Neural cell (in vitro differentiated cells): ENCODE data around the gene ZNF726. TPM values are rescaled to one million over a fixed set of nuclear protein-coding genes. Genes with fewer than 3 reads are reported as not detected.

Experiments used
- H2AFZ ChIP-seq: fragments of 200-600, 300-800 bp; sonication (generic), shearing (Covaris generic); 2 replicates; pipeline ENCODE4 v1.6.0; 2014; ENCODE audit warnings: low read depth, mild to moderate bottlenecking, antibody characterized with exemption, low read length, moderate library complexity
- H3F3A ChIP-seq: fragments of 200-600 bp; shearing (Covaris generic); 2 replicates; pipeline ENCODE4 v1.6.1; 2016; ENCODE audit warnings: mild to moderate bottlenecking, moderate library complexity, mixed read lengths, antibody characterized with exemption, low read length; ENCODE audit not compliant: insufficient read depth, poor library complexity, severe bottlenecking
- H3K27ac ChIP-seq: fragments of 200-600, 300-800 bp; sonication (generic), shearing (Covaris generic); 2 replicates; pipeline ENCODE4 v1.5.1; 2014; ENCODE audit warnings: mild to moderate bottlenecking, low read length, moderate library complexity
- H3K27me3 ChIP-seq: fragments of 300-800, 200-600 bp; sonication (generic), shearing (Covaris generic); 2 replicates; pipeline ENCODE4 v1.6.0; 2014; ENCODE audit warnings: mild to moderate bottlenecking, low read depth, low read length, moderate library complexity; ENCODE audit not compliant: insufficient read depth
- H3K36me3 ChIP-seq: fragments of 300-800, 200-600 bp; sonication (generic), shearing (Covaris generic); 2 replicates; pipeline ENCODE4 v1.5.1; 2014; ENCODE audit warnings: mild to moderate bottlenecking, antibody characterized with exemption, low read length, moderate library complexity; ENCODE audit not compliant: insufficient read depth
- H3K4me2 ChIP-seq: fragments of 300-800, 200-600 bp; sonication (generic), shearing (Covaris generic); 2 replicates; pipeline ENCODE4 v1.6.0; 2014; ENCODE audit warnings: mild to moderate bottlenecking, low read length
- H3K4me3 ChIP-seq: fragments of 300-800, 200-600 bp; sonication (generic), shearing (Covaris generic); 2 replicates; pipeline ENCODE4 v1.5.1; 2014; ENCODE audit warnings: mild to moderate bottlenecking, low read length, moderate library complexity
- H3K79me2 ChIP-seq: fragments of 200-600 bp; shearing (Covaris generic); replicated peaks from 2 replicates; pipeline ENCODE4 v1.6.0; 2014; ENCODE audit warnings: mild to moderate bottlenecking, low read length, moderate library complexity; ENCODE audit not compliant: insufficient read depth
- H3K9ac ChIP-seq: fragments of 300-800, 200-600 bp; sonication (generic), shearing (Covaris generic); 2 replicates; pipeline ENCODE4 v1.6.1; 2016; ENCODE audit warnings: mild to moderate bottlenecking, low read length, mixed read lengths
- H3K9me2 ChIP-seq: fragments of 200-600 bp; shearing (Covaris generic); 2 replicates; pipeline ENCODE4 v1.6.1; 2016; ENCODE audit warnings: mild to moderate bottlenecking, low read length, mixed read lengths; ENCODE audit not compliant: insufficient read depth
- H3K9me3 ChIP-seq: fragments of 200-600, 300-800 bp; sonication (generic), shearing (Covaris generic); 2 replicates; pipeline ENCODE4 v1.6.1; 2016; ENCODE audit warnings: mild to moderate bottlenecking, mixed run types, low read length, moderate library complexity, mixed read lengths
- H4K20me1 ChIP-seq: fragments of 200-600 bp; shearing (Covaris generic); 2 replicates; pipeline ENCODE4 v1.6.1; 2016; ENCODE audit warnings: mild to moderate bottlenecking, mixed run types; ENCODE audit not compliant: insufficient read depth
- EP300 ChIP-seq: fragments of 450-650 bp; conservative IDR thresholded peaks from 2 replicates; pipeline ENCODE4 v1.6.1; 2014; ENCODE audit warnings: antibody characterized with exemption, mild to moderate bottlenecking, moderate library complexity; ENCODE audit not compliant: poor library complexity, severe bottlenecking
- EZH2 ChIP-seq: fragments of 200-600, 300-800 bp; shearing (Covaris generic), sonication (generic); IDR thresholded peaks from 2 replicates; pipeline ENCODE4 v1.6.1; 2014; ENCODE audit warnings: antibody characterized with exemption, low read length, borderline replicate concordance, mild to moderate bottlenecking; ENCODE audit not compliant: insufficient read depth, poor library complexity, severe bottlenecking
- MXI1 ChIP-seq: fragments of 450-650 bp; conservative IDR thresholded peaks from 2 replicates; pipeline ENCODE4 v1.6.1; 2014; ENCODE audit warnings: antibody characterized with exemption, mild to moderate bottlenecking; ENCODE audit not compliant: poor library complexity, severe bottlenecking
- POLR2AphosphoS5 ChIP-seq: IDR thresholded peaks from 2 replicates; pipeline ENCODE4 v1.6.1; 2012
- RAD21 ChIP-seq: fragments of 450-650 bp; conservative IDR thresholded peaks from 2 replicates; pipeline ENCODE4 v1.6.1; 2014; ENCODE audit warnings: antibody characterized with exemption, mild to moderate bottlenecking, moderate library complexity
- SMC3 ChIP-seq: fragments of 450-650 bp; conservative IDR thresholded peaks from 2 replicates; pipeline ENCODE4 v1.6.1; 2014; ENCODE audit warnings: antibody characterized with exemption, mild to moderate bottlenecking, moderate library complexity; ENCODE audit not compliant: poor library complexity
- TAF1 ChIP-seq: IDR thresholded peaks from 2 replicates; pipeline ENCODE4 v1.6.1; 2012; ENCODE audit warnings: low read depth
- polyA minus RNA-seq: library from RNA; depleted of rRNA, polyadenylated mRNA; stranded (reverse); fragments of >200 nt; gene quantifications from 2 replicates; pipeline ENCODE4 v1.2.3, GENCODE V29; 2014
- polyA plus RNA-seq: library from polyadenylated mRNA; depleted of rRNA; stranded (reverse); fragments of >200 nt; gene quantifications from 2 replicates; pipeline ENCODE4 v1.2.3, GENCODE V29; 2014
- TF ChIP-seq, protein P1 (sequence below): fragments of 450-650 bp; IDR thresholded peaks from 2 replicates; pipeline ENCODE4 v1.5.1; 2014; ENCODE audit warnings: antibody characterized with exemption, mild to moderate bottlenecking, moderate library complexity; ENCODE audit not compliant: poor library complexity, severe bottlenecking
- TF ChIP-seq, protein P2 (sequence below): IDR thresholded peaks from 2 replicates; pipeline ENCODE4 v1.6.1; 2012; ENCODE audit warnings: borderline replicate concordance

The ZNF726 gene
- not detected in 2 replicates for polyA plus RNA-seq
- not detected in 2 replicates for polyA minus RNA-seq

- no peak within 1 kb of the TSS for H3K4me2 ChIP-seq
Measured at GRCh38 chr19:23914402-23915286, at the start of gene ZNF726. ZNF726 (plus strand) TSS chr19:23914886; CDS start chr19:23914995, 109 bp downstream.

DNA sequence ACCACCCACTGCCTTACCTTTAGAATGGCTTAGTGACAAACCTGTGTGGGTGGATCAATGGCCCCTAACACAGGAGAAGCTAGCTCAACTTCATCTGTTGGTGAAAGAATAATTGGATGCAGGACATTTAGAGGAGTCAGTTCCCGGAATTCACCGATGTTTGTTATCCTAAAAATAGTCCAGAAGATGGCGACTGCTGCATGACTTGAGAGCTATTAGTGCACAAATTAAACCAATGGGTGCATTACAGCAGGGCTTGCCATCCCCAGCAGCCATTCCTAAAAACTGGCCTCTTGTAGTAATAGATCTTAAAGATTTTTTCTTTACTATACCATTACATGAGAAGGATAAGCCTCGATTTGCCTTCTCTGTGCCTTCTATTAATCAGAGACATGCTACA is 46.8 kb upstream of the ZNF726 start:
- H3K27ac ChIP-seq = no peak overlapping the region
- no peaks in the 10 kb centered on the region for H4K20me1 ChIP-seq
- no peaks in the 10 kb centered on the region for H3K27me3 ChIP-seq
- no peak overlapping the region for H3K4me3 ChIP-seq
- no peaks in the 10 kb centered on the region for H3K9me3 ChIP-seq
- H2AFZ ChIP-seq = no peak overlapping the region
- H3K9me2 ChIP-seq = no peaks in the 10 kb centered on the region
- no peaks in the 10 kb centered on the region for H3K36me3 ChIP-seq
- H3K4me2 ChIP-seq = no peak overlapping the region
- TF ChIP-seq TAF1 = no peak
- TF ChIP-seq, protein P1, sequence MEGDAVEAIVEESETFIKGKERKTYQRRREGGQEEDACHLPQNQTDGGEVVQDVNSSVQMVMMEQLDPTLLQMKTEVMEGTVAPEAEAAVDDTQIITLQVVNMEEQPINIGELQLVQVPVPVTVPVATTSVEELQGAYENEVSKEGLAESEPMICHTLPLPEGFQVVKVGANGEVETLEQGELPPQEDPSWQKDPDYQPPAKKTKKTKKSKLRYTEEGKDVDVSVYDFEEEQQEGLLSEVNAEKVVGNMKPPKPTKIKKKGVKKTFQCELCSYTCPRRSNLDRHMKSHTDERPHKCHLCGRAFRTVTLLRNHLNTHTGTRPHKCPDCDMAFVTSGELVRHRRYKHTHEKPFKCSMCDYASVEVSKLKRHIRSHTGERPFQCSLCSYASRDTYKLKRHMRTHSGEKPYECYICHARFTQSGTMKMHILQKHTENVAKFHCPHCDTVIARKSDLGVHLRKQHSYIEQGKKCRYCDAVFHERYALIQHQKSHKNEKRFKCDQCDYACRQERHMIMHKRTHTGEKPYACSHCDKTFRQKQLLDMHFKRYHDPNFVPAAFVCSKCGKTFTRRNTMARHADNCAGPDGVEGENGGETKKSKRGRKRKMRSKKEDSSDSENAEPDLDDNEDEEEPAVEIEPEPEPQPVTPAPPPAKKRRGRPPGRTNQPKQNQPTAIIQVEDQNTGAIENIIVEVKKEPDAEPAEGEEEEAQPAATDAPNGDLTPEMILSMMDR = no peak
- TF ChIP-seq MXI1 = no peak
- TF ChIP-seq, protein P2, sequence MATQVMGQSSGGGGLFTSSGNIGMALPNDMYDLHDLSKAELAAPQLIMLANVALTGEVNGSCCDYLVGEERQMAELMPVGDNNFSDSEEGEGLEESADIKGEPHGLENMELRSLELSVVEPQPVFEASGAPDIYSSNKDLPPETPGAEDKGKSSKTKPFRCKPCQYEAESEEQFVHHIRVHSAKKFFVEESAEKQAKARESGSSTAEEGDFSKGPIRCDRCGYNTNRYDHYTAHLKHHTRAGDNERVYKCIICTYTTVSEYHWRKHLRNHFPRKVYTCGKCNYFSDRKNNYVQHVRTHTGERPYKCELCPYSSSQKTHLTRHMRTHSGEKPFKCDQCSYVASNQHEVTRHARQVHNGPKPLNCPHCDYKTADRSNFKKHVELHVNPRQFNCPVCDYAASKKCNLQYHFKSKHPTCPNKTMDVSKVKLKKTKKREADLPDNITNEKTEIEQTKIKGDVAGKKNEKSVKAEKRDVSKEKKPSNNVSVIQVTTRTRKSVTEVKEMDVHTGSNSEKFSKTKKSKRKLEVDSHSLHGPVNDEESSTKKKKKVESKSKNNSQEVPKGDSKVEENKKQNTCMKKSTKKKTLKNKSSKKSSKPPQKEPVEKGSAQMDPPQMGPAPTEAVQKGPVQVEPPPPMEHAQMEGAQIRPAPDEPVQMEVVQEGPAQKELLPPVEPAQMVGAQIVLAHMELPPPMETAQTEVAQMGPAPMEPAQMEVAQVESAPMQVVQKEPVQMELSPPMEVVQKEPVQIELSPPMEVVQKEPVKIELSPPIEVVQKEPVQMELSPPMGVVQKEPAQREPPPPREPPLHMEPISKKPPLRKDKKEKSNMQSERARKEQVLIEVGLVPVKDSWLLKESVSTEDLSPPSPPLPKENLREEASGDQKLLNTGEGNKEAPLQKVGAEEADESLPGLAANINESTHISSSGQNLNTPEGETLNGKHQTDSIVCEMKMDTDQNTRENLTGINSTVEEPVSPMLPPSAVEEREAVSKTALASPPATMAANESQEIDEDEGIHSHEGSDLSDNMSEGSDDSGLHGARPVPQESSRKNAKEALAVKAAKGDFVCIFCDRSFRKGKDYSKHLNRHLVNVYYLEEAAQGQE = no peak
- TF ChIP-seq POLR2AphosphoS5 = no peak
- no peak for TF ChIP-seq EP300
- no peak for TF ChIP-seq EZH2
- no peak for TF ChIP-seq RAD21
- TF ChIP-seq SMC3 = no peak
- H3F3A ChIP-seq = no peaks in the 10 kb centered on the region
- no peaks in the 10 kb centered on the region for H3K79me2 ChIP-seq
- no peak overlapping the region for H3K9ac ChIP-seq

More at GRCh38 chr19:23914402-23915286, at the start of gene ZNF726:
- TF ChIP-seq TAF1 = no peak
- TF ChIP-seq EZH2 = no peak
- TF ChIP-seq, protein P2 = no peak
- TF ChIP-seq, protein P1 = no peak
- no peak for TF ChIP-seq RAD21
- TF ChIP-seq POLR2AphosphoS5 = no peak
- no peak for TF ChIP-seq SMC3
- TF ChIP-seq MXI1 = no peak
- TF ChIP-seq EP300 = no peak
- H3K36me3 ChIP-seq = no peaks in the 10 kb centered on the region
- no peak within 1 kb of the TSS for H3K27ac ChIP-seq
- H3K79me2 ChIP-seq = no peaks in the 10 kb centered on the region
- H3K27me3 ChIP-seq = no peaks in the 10 kb centered on the region
- no peak within 1 kb of the TSS for H2AFZ ChIP-seq
- no peaks in the 10 kb centered on the region for H3F3A ChIP-seq
- no peak within 1 kb of the TSS for H3K4me3 ChIP-seq
- H3K9me3 ChIP-seq = no peaks in the 10 kb centered on the region
- H4K20me1 ChIP-seq = no peaks in the 10 kb centered on the region
- no peaks in the 10 kb centered on the region for H3K9me2 ChIP-seq
- no peak within 1 kb of the TSS for H3K9ac ChIP-seq
